ENCODE measurements around the gene COL20A1. TPM values are rescaled to one million over a fixed set of nuclear protein-coding genes. Genes with fewer than 3 reads are reported as not detected.

The COL20A1 gene
- total and polyA plus RNA-seq, 2 of the 13 experiments (the other 11 are each of a cell fraction or from before 2014, with no cell fraction given), result not detected

- TF ChIP-seq SOX6 (IDR thresholded peaks at IDR 0.05) (no peak), SOX6 (CRISPR knock-in tag; IDR thresholded peaks at IDR 0.05) (no peak), EED (CRISPR knock-in tag; IDR thresholded peaks at IDR 0.05) (no peak), HBP1 (CRISPR knock-in tag; IDR thresholded peaks at IDR 0.05; ENCODE audit: low read depth) (no peak)
These were observed 1.5 kb downstream of the COL20A1 start (continued) for GRCh38 chr20:63294536-63294900.

- ChIA-PET CTCF (ENCODE audit: low intra/inter-chr PET ratio, low total read pairs) (no interaction called here), POLR2A (no interaction called here)
- H3K4me1 ChIP-seq (ENCODE audit: insufficient read depth, low read length), result peaks cover 15% of the 10 kb centered on the region
- peaks cover 6% of the 10 kb centered on the region; the same call in 1 of the 2 replicates for H4K20me1 ChIP-seq (ENCODE audit: insufficient read depth, low read length)
- no peaks in the 10 kb centered on the region for H3K79me2 ChIP-seq (ENCODE audit: insufficient read depth, low read length)
- no peaks in the 10 kb centered on the region for H3K36me3 ChIP-seq (replicated peaks in 1 of 2; ENCODE audit: control insufficient read depth in 1 of 2, insufficient read depth in 2 of 2, low read length in 2 of 2)
- H3K27ac ChIP-seq (ENCODE audit: extremely low read length, insufficient read depth, low read length), result no peak overlapping the region
- H3K4me2 ChIP-seq (ENCODE audit: low read depth, low read length), result no peak overlapping the region
- ATAC-seq (no peak), FAIRE-seq (no peak), DNase-seq (ENCODE audit: low spot score) (no peak)
- H3K4me3 ChIP-seq (replicated peaks in 1 of 3; ENCODE audit: insufficient read depth in 1 of 3, low read depth in 2 of 3, low read length in 3 of 3), result no peak overlapping the region
- H3K9me3 ChIP-seq (ENCODE audit: low read length), result no peaks in the 10 kb centered on the region
- H3K9ac ChIP-seq (ENCODE audit: insufficient read depth, low read depth, low read length), result no peak overlapping the region
- in situ Hi-C loops (cut with HindIII; ENCODE audit: extremely low pct_ligation_motif_present, low pct_unique_long_range_greater_than_20kb), result no loop called here
- 18% methylated on average over 13 of the region's 19 CpGs for WGBS (ENCODE audit: low lambda C conversion rate)
- H2AFZ ChIP-seq (ENCODE audit: low read length), result no peak overlapping the region
- intact Hi-C loops (cut with micrococcal nuclease; ENCODE audit: unreplicated experiment), result loop anchor here (5.0 kb wide), 1 partner anchor 92 kb away; no protein-coding TSS in a partner anchor
- peaks cover 23 to 74% of the 10 kb centered on the region in 2 experiments; a peak in 4 of 5 replicates for H3K27me3 ChIP-seq (ENCODE audit: control insufficient read depth in 1 of 2, insufficient read depth in 2 of 2, low read length in 2 of 2)
- BruUV-seq (replicated peaks), result no TSS peak
- TF ChIP-seq ZNF569 (CRISPR knock-in tag; IDR thresholded peaks at IDR 0.05; ENCODE audit: borderline replicate concordance) (no peak), ZFP62 (CRISPR knock-in tag; IDR thresholded peaks at IDR 0.05) (no peak), ZNF674 (CRISPR knock-in tag; IDR thresholded peaks at IDR 0.05; ENCODE audit: low read depth) (no peak), MED8 (CRISPR knock-in tag; IDR thresholded peaks at IDR 0.05; ENCODE audit: insufficient replicate concordance) (no peak), ZNF615 (CRISPR knock-in tag; IDR thresholded peaks at IDR 0.05; ENCODE audit: borderline replicate concordance) (no peak), ZNF343 (CRISPR knock-in tag; IDR thresholded peaks at IDR 0.05) (no peak), ATAD3A (CRISPR knock-in tag; IDR thresholded peaks at IDR 0.05) (no peak), ZBTB43 (CRISPR knock-in tag; conservative IDR thresholded peaks at IDR 0.05) (no peak), ZNF816 (CRISPR knock-in tag; IDR thresholded peaks at IDR 0.05; ENCODE audit: borderline replicate concordance) (no peak), PRDM4 (CRISPR knock-in tag; IDR thresholded peaks at IDR 0.05; ENCODE audit: borderline replicate concordance) (no peak), ZNF276 (CRISPR knock-in tag; IDR thresholded peaks at IDR 0.05; ENCODE audit: low read depth) (no peak), FOSL1 (CRISPR knock-in tag; IDR thresholded peaks at IDR 0.05; ENCODE audit: borderline replicate concordance) (no peak), ZBTB20 (CRISPR knock-in tag; IDR thresholded peaks at IDR 0.05; ENCODE audit: borderline replicate concordance, low read depth) (no peak), ZNF547 (CRISPR knock-in tag; IDR thresholded peaks at IDR 0.05) (no peak)
These were observed 2.0 kb downstream of the COL20A1 start for GRCh38 chr20:63295018-63295417.
